ENCODE results near the gene VWF.
"Not testable (repeated sequence)": the region's sequence is repeated elsewhere in the genome, so short reads cannot be mapped to it uniquely, and the experiment has no call there.

The VWF gene

GRCh38 chr12:6143303-6143675 lies 18.8 kb upstream of the VWF start:
- DNase-seq: no peak

GRCh38 chr12:6142368-6143302 lies 18.2 kb upstream of the VWF start:
- not testable (repeated sequence) for DNase-seq

- not testable (repeated sequence) for DNase-seq
These were observed 17.4 kb upstream of the VWF start for GRCh38 chr12:6141731-6142367.

GRCh38 chr12:6140651-6141447 lies 16.4 kb upstream of the VWF start:
- peak; percentile 96 for DNase-seq

DNA sequence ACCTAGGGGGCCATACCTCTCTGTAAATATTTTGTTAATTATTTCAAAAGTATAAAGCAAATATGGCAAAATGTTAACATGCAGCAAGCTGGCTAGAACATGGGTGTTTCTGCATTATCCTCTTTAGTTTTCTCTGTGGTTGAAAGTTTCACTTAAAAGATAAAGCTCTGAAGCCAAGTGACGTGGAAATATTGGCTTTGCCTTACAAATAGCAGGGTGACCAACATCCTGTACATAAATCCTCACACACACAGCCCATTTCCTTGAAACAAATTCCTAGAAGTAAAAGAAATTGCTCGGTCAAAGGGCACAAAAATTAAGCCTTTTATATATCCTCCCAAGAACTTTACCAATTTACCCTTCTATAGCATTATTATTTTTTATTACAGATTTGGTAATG lies 10.6 kb upstream of the VWF start:
- DNase-seq: no peak

GRCh38 chr12:6133642-6134041 lies 9.2 kb upstream of the VWF start:
- DNase-seq: no peak

DNA sequence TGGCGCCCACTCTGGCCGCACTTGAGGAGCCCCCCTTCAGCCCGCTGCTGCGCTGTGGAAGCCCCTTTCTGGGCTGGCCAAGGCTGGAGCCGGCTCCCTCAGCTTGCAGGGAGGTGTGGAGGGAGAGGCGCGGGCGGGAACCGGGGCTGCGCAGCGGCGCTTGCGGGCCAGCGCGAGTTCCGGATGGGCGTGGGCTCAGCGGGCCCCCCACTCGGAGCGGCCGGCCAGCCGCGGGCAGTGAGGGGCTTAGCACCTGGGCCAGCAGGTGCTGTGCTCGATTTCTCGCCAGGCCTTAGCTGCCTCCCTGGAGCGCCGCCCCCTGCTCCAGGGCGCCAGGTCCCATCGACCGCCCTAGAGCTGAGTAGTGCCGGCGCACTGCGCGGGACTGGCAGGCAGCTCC lies 8.0 kb upstream of the VWF start:
- DNase-seq: no peak

DNA sequence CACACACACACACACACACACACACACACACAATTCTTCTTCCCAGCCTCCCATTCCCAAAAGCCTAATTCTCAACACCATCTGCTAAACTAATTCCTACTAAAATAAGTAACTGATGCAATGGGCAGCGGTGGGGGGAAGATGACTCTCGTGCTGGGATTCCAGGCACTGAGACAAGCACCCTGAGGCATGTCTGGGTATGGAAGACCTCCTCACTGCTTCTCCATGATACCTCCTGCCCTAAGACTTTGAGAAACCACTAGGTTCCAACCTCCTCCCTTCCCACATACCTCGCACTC lies 789 bp upstream of the VWF start:
- DNase-seq: no peak

- no peak for DNase-seq
These were observed 1.2 kb downstream of the VWF start for GRCh38 chr12:6123258-6123657.

DNA sequence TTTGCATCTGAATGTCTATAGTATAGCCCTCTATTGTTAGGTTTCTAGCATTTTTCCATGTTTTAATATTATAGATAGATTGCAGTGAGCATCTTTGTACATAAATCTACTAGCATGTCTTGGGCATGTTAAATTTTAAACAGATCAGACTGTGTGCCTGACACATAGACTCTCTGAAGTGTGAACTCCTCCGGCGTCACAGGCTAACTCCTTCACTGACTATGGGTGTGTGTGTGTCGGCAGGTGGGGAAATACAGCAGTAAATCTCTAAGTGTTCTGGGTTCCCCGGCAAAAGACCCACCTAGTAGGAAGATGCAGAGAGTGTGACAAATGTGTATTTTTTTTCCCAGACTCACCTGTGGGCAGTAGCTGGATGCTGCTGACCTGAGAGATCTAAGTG lies 2.3 kb downstream of the VWF start:
- DNase-seq: no peak

DNA sequence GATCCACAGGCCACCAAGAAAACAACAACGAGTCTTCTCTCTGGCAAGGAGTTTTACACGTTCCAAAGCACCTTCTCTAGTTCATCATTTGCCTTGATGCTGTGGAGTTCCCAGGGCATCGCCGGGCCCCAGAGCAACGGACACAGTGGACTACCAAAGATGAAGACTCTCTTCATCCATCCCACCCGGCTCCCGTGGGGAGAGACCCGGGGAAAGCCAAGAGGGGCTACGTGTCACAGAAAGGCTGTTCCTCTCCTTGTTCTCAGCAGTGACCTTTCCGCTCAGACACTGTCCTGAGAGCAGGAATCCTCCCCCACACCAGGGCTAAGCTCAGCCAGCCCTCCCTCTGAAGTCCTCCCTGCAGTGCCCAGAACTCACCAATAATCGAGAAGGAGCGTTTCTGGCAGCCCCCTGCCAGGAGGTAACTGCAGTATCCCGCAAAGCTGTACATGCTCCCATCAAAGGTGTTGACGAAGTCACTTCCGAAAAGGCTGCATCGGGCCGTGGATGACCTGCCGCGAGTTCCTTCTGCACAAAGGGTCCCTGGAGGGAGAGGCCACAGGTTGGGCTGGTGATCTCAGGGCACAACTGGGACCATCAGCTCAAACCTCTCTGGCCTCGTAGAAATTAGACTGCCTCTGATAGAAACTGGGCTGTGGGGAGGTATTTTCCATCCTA lies 3.5 kb downstream of the VWF start:
- no peak for DNase-seq

GRCh38 chr12:6118891-6119568 lies 5.4 kb downstream of the VWF start:
- DNase-seq: no peak

DNA sequence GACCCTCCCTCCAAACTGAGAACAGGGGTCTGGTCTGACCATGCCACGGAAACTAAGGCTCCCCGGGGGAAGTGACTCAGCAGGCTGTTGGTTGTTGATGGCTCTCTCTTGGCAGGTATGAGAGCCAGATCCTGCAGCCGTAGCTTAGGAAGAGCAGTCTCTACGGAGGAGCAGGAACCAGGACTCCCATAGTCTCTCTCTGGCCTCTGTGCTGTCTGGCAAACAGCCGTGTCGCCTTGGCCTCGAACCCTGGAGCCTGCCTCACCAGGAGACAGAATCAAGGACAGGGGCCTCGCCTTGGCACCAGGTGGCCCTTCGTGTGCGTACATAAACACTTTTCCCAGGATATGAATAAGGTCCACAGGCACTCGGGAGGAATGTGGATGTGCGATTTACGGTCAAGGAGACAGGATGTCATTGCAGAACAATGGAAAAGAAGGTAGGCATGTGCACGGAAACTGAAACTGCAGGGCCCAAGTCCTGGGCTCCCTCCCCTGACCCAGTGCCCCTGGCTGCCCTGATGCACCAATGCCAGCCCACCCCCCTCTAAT lies 7.9 kb downstream of the VWF start:
- no peak for DNase-seq

GRCh38 chr12:6115389-6115788 lies 9.1 kb downstream of the VWF start:
- DNase-seq: no peak

DNA sequence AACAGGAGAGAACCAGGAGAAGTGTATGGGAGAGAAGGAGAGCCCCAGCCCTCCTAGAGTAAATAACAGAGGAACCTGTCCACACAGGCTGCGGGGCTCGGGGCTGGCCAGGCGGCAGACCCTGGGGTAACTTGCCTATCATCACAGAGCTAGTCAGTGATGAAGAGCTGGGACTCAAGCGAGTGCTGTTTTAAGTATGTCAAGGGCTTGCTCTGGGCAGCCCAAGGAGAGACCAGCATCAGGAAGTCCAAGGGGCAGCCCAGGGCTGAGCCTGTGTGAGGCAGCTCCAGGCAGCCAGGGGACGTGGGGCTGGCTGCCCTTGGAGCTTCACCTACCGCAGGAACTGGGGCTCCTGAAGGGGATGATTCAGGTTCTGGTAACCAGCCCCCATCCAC lies 10.0 kb downstream of the VWF start:
- no peak for DNase-seq

DNA sequence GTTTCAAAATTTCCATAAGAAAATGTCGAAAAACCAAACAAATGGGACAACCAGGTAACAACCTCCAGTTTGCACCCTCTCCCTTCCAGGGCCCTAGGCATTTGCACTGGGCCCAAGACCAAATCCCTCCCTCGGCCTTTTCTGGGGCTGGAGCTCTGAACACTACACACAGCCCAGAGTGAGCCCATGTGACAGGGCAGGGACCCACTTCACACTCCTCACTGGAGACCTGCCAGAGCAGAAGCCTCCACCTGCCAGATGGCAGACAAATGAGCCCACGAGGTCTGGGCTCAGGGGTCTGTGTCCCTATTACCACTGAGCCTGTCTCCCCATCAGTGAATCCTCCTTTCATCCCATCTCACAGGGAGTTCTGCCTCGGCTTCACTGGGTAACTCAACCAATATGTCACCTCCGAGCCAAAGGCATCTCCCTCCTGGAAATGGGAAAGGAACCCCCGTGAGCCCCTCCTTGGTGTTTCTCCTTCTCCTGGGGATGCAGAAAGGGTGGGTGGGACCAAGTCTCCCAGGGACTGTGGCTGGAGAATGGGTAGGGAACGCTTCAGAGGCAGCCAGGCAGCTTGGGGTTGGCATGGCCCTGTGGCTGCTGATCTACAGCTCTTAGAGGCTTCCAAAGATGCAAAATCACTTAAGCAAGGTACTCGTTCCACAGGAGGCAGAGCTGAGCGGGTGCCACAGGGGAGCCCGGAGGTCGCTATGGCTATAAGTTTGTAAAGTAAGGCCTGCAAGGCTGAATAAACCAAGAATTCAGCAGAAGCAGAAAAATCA lies 10.6 kb downstream of the VWF start:
- DNase-seq: no peak

DNA sequence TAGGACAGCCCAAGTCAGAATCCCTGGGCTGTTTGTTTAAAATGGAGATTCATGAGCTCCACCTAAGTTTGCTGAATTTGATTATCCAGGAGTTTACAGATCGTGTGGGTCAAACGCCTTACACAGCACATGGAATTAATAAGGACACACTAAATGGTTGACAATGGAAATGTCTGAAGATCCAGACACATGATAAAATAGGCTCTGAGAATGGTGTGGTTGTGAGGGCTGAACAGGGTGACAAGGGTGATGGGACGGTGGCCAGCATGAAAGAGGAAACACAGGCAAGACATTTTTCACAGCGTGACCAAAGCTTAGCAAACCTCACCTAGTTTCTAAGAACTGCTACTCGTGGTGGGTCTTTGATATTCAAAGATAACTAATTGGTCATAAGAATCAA lies 12.5 kb downstream of the VWF start:
- no peak for DNase-seq

DNA sequence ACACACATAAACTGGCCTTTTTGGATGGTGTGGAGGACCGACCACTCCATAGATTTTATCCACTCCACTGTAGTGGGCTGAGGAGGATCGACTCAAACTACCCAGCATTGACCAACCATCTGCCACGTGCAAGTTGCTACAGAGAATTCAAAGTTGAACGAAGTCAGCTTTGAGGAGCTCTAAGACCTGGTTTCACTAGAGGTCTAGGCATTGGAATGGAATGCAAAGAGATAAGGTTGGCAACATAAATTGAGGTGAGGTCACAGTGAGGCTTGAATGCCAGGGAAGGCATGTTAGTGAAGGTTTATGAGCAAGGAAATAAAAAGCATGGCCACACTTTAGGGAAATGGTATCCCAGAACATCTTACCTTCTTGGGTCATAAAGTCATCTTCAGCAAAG lies 14.5 kb downstream of the VWF start:
- no peak for DNase-seq

DNA sequence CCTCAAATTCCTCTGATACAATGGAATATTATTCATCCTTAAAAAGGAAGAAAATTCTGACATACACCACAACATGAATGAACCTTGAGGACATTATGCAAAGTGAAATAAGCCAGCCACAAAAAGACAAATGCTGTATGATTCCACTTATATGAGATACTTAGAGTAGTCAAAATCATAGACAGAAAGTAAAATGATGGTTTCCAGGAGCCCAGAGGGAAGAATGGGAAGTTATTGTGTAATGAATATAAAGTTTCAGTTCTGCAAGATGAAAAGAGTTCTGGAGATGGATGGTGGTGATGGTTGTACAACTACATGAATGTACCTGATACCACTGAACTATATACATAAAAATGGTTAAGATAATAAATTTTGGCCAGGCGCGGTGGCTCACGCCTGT lies 18.3 kb downstream of the VWF start:
- peak; percentile 61 for DNase-seq

GRCh38 chr12:6104842-6105241 lies 19.6 kb downstream of the VWF start:
- DNase-seq: no peak

DNA sequence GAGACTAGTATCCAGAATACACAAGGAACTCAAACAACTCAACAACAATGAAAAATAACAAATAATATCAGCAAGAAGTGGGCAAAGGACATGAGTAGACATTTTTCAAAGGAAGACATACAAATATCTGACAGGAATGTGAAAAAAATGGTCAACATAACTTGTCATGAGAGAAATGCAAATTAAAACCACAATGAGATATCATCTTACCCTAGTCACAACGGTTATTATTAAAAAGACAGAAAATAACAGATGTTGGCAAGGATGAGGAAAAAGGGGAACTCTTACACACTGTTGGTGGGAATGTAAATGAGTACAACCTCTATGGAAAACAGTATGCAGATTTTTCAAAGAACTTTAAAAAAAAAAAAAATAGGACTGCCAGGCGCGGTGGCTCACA lies 20.4 kb downstream of the VWF start:
- DNase-seq: peak; percentile 23

GRCh38 chr12:6102021-6102420 lies 22.4 kb downstream of the VWF start:
- DNase-seq: not testable (repeated sequence)
